HG03432 (cell line): ENCODE results near the gene EIF4E1B.
"Not testable (repeated sequence)": the region's sequence is repeated elsewhere in the genome, so short reads cannot be mapped to it uniquely, and the experiment has no call there.

ENCODE experiments used
- ATAC-seq: cut with Tn5 transposase; IDR thresholded peaks from one replicate; pipeline ENCODE4 v1.9.1; 2021; ENCODE audit warnings: mild to moderate bottlenecking, moderate library complexity; ENCODE audit not compliant: unreplicated experiment

The EIF4E1B gene

GRCh38 chr5:176629853-176630680 lies at the start of gene EIF4E1B, which contains the start of gene SNCB:
Gene EIF4E1B (plus strand): TSS chr5:176630675. CDS start chr5:176642788, 12,113 bp downstream.
Gene SNCB (minus strand): TSS chr5:176630534. CDS start chr5:176629654, 880 bp downstream.
- peak; percentile 90 for ATAC-seq

DNA sequence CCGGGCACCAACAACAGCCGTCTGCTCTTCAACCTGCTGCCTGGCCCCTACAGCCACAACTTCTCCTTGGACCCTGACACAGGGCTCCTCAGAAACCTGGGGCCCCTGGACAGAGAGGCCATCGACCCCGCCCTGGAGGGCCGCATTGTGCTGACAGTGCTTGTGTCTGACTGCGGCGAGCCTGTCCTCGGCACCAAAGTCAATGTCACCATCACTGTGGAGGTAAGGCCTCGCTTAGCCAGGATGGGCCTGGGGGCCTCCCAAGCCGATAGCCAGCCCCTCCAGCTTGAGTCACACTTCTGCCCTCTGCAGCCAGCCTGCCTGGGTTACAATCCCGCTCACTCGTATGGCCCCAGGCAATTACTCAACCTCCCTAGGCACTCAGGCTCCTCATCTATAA lies 49.1 kb upstream of the EIF4E1B start:
- no peak for ATAC-seq

DNA sequence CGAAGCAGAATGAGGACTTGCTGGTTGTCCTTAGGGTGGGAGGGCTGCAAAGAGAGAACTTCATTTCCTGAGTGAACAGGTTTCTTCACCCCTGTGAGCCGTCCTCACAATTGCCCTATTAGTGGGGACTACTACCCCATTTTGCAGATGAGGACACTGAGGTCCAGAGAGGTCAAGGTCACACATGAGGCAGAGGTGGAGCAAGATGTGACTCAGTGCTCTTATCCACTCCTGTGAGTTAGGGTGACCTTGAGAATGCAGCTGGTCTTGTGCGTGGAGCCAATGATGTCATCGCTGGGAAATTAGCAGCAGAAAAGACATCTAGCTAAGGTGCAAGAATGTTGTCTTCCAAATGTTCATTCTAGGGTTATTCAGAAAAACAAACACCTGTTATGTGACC lies 47.4 kb upstream of the EIF4E1B start:
- no peak for ATAC-seq

DNA sequence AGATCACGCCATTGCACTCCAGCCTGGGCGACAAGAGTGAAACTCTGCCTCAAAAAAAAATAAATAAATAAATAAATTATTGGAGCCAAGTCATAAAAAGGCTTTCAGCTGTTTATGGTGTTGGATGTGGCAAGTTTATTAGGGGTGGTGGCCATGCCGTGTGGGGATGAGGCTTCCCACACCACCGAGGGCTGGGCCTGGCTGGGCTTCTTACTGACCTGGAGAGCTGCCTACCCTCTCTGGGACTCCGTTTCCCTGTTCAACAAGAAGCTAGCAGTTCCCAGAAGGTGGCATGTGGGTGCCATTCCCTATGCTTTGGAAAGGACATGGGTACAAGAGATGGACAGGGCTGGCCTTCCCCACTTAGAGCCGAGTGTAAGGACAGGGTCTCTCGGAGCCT lies 43.1 kb upstream of the EIF4E1B start:
- no peak for ATAC-seq

DNA sequence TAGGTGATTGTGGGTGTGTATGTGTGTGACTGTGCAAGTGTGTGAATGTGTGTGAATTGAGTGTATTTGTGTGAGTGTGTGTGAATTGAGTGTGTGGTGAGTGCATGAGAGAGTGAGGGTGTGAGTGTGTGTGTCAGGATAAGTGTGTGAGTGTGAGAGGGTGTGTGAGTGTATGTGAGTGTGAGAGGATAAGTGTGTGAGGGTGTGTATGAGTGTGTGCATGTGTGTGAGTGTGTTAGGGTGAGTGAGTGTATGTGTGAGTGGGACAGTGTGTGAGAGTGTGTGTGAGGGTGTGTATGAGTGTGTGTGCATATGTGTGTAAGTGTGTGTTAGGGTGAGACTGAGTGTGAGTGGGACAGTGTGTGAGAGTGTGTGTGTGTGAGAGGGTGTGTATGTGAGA lies 42.2 kb upstream of the EIF4E1B start:
- ATAC-seq, result no peak

GRCh38 chr5:176589039-176589769 lies 41.3 kb upstream of the EIF4E1B start:
- no peak for ATAC-seq

GRCh38 chr5:176590035-176590717 lies 40.3 kb upstream of the EIF4E1B start:
- no peak for ATAC-seq

DNA sequence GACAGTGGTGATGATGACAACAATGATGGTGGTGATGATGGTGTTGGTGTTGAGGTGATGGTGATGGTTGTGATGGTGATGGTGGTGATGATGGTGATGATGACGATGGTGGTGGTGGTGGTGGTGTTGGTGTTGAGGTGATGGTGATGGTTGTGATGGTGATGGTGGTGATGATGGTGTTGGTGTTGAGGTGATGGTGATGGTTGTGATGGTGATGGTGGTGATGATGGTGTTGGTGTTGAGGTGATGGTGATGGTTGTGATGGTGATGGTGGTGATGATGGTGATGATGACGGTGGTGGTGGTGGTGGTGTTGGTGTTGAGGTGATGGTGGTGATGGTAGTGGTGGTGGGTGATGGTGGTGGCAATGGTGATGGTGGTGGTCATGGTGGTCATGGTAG lies 38.8 kb upstream of the EIF4E1B start:
- not testable (repeated sequence) for ATAC-seq

DNA sequence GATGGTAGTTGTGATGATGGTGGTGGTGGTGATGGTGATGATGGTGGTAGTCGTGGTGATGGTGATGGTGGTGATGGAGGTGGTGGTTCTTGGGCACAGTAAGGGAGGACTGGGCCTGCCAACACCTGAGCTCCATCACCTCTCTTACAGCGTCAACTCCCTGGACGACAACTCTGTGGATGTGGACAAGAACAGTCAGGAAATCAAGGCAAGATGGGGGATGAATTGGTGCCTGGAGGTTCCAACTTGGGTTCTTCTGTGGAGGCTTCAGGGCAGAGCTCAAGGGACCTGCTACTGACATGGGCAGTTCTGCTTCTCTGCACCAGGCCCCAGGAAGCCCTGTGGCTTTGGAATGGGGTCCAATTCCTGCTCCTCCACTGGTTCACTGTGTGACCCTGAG lies 37.9 kb upstream of the EIF4E1B start:
- ATAC-seq, result no peak

DNA sequence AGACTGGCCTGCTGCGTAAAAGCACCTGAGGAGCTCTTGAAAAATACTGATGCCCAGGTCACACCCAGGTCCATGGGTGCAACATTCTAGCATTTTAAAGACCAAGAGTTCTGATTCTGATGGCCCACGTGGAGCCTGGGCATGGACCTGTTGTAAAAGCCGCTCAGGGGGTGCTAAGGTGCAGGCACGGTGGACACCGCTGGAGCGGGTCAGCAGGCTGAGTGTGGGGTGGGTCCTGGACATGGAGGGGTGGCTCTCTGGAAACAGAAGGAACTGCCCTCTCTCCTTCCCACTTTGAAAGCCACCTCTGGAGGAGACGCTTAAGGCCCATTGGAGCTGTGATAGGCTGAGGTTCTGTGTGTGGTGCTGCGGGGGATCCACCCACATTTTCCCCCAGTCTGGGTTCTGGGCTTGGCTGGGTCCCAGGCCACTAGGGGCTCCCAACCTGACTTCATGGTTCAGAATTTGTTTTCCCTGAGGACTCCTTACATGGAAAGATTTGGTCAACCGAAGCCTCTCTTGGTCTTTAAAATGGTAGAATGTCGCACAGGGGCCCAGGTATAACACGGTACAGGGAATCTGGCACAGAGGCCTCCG lies 37.1 kb upstream of the EIF4E1B start:
- ATAC-seq, result no peak

GRCh38 chr5:176594554-176594953 lies 35.9 kb upstream of the EIF4E1B start:
- ATAC-seq, result no peak

GRCh38 chr5:176595386-176595943 lies 35.0 kb upstream of the EIF4E1B start:
- ATAC-seq, result no peak

GRCh38 chr5:176596069-176596644 lies 34.3 kb upstream of the EIF4E1B start:
- no peak for ATAC-seq

DNA sequence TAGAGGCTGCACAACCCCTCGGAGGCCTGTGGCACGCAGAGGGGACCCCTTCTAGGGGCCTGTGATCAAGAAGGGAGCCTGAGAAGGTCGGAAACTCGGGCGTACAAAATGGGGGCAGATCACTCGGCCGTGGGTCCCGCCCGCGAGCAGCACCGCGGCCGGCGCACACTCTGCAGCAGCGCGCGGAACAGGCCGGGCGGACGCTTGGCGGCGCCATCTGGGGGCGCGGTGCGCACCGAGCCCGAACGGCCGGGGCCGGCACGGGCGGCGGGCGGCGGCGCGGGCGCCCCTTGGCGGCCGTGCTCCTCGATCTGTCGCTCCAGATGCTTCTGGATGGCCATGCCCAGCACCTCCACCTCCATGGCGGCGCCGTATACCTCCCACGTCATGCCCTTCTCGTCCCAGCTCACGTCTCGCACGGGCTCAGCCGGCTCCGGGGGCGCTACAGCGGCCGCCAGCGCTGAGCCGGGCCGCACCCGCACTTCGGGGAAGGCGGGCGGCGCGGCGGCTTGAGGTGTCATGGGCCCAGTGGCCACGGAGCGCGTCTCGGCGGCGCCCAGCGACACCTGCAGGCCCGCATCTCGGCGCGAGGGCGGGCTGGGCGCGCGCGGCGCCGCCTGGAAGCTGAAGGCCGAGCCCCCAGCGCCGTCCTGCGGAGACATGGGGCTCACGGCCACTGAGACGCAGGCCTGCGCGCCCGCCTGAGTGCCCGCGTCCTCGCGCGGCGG lies 33.6 kb upstream of the EIF4E1B start:
- peak; percentile 68 for ATAC-seq

DNA sequence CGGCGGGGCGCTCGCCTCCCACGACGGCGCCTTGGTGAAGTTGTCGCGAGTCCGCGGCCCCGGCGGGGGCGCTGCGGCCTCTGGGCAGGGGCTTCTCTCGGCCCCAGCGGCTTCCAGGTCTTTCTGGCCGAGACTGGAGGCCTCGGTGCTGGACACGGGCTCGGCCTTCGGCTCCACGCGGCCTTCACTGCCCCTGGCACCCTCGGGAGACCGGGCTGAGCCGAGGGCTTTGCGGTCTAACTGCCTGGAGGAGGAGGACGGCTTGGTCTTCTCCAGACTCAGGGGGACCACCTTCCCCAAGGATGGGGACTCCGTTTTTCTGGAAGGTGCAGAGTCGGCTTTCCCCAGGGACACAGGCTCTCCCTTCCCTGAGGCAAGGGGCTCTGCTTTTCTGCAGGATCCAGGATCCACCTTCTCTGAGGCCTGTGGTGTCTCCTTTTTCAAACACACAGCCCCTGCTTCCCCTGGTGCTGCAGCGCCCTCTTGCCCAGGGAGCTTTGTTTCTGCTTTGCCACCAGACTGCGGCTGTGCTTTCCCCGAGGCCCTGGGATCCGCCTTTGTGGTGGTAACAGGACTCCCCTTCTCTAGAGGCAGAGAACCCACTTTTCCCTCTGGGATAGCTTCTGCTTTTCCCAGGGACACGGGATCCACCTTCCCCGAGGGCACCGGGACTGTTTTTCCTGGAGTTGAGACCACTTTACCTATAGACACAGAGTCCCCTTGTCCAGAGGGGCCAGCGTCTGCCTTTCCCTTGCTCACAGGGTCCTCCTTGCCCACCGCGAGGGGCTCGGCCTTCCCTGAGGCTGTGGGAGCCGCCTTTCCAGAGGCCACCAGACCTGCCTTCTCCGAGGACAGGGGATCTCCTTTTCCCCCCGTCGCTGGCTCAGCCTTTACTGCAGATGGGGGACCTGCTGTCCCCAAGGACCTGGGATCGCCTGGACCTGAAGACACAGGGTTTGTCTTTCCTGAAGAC lies 32.8 kb upstream of the EIF4E1B start:
- no peak for ATAC-seq

- not testable (repeated sequence) for ATAC-seq
Observed at GRCh38 chr5:176599749-176600430, 30.6 kb upstream of the EIF4E1B start.

GRCh38 chr5:176601901-176602482 lies 28.5 kb upstream of the EIF4E1B start:
- ATAC-seq, result no peak

DNA sequence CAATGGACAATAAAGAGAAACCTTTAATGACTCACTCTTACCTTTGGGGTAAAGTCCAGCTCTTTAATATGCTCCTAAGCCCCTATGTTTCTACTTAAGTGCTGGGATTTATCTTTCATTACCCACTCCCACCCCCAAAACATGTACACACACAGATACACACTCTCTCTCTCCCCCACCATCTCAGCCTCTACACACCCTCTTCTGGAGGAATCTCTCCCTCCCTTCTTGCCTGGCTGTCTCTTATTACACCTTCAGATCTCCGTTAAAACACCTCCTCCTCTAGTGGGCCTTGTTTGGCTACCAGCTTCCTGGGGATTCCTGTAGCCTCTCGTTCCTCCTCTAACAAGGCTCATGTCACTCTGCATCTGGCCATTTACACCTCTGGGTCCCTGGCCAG lies 27.4 kb upstream of the EIF4E1B start:
- no peak for ATAC-seq
